Measurements from ENCODE around the gene AKAP13.
"Not testable (repeated sequence)": the region's sequence is repeated elsewhere in the genome, so short reads cannot be mapped to it uniquely, and the experiment has no call there.

The AKAP13 gene

GRCh38 chr15:85625166-85625830, 244.9 kb downstream of the AKAP13 start:
- DNase-seq (ENCODE audit: low read depth) = no peak

GRCh38 chr15:85625856-85626255, 245.5 kb downstream of the AKAP13 start:
- no peak for DNase-seq (ENCODE audit: low read depth)

DNA sequence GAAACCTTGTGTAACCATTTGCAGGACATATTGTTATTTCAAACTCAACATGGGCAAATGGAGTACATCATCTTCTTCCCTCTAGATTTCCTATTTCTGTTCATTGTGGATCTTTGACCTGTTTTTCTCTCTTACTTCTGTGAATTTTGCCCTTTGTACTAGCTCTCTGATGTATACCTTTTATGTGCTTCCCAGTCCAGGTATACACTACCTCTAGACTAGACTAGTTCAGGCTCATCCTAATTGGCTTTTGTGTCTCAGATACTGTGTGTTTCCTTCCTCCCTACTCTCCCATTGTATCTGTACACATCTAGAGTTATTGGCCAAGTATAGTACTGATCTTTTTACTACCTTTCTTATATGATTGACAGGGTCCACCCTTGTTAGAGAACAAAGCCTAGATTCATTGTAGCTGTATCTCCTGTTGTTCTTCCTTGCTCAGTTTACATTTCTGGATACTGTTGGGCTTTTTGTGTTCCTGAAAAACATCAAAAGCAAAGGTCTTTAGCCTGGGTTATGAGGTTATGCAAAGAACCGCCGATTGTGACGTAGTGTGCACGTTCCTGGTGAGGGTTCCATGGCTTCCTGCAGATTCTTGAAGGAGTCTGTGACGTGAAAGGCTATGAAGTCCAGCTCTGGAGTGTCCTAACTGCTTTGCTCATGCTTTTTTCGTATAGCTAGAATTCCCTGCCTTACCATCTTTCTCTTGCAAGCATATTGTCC, 247.0 kb downstream of the AKAP13 start:
- DNase-seq (ENCODE audit: low read depth) = no peak

DNA sequence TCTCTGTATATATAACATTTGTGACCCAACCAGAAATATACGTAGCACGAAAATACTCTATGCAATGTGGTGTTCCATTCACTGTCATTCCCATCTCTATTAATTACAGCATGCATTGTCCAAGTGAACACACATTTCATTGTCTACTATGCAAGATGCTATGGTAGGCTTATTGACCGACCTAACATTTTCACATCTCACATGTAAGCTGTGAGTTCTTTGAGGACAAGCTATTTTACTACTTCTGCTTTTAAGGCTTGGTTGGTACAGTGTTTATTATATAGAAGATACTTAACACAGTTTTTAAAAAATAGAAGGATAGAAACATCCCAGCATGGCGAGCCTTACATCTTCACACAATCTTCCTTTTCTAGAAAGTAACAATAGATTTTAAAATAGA, 249.9 kb downstream of the AKAP13 start:
- DNase-seq (ENCODE audit: low read depth) = no peak

DNA sequence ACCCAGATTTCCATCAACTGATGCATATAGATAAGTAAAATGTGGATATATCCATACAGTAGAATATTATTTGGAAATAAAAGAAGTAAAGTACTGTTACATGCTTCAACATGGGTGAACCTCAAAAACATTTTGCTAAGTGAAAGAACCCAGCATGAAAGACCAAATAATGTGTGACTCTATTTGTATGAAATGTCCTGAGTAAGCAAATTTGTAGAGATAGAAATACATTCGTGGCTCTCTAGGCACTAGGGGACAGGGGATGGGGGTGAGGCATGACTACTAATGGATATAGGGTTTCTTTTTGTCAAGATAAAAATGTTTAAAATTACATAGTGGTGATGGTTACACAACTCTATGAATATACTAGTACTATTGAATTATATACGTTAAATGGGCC, 250.6 kb downstream of the AKAP13 start:
- DNase-seq (ENCODE audit: low read depth) = no peak

GRCh38 chr15:85632014-85632413, 251.6 kb downstream of the AKAP13 start:
- no peak for DNase-seq (ENCODE audit: low read depth)

- DNase-seq (ENCODE audit: low read depth) = no peak
These were observed 253.5 kb downstream of the AKAP13 start for GRCh38 chr15:85633859-85634258.

- no peak for DNase-seq (ENCODE audit: low read depth)
These were observed 255.9 kb downstream of the AKAP13 start for GRCh38 chr15:85636351-85636750.

GRCh38 chr15:85639752-85640381, 259.5 kb downstream of the AKAP13 start:
- DNase-seq (ENCODE audit: low read depth) = no peak

DNA sequence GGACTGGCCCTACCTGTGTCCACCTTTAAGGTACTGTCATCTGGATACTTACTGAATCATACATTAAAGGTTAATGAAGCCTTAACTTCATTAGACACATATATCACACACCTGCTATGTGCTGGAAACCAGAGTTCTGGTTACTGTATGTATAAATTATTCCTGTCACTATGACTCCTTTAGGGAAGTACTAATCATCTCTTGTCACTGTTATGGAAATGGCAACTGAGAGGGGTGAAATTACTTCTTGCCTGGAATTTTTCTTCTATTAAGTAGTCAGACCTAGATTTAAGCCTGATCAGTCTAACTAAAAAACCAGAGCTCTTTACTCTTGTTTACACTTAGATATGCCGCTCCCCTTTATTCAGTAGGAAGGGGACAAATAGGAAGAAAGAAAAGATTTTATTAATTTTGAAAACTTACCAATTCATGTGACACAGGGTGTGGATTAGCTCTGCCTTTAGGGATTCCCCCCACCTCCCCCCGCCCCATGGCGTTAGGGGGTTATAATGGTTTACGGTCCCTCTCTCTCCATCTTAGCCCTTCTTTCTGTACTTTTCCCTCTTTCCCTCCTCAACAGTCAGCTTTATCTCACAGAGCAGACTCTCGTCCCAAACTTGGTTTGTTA, 261.8 kb downstream of the AKAP13 start:
- DNase-seq (ENCODE audit: low read depth) = no peak

DNA sequence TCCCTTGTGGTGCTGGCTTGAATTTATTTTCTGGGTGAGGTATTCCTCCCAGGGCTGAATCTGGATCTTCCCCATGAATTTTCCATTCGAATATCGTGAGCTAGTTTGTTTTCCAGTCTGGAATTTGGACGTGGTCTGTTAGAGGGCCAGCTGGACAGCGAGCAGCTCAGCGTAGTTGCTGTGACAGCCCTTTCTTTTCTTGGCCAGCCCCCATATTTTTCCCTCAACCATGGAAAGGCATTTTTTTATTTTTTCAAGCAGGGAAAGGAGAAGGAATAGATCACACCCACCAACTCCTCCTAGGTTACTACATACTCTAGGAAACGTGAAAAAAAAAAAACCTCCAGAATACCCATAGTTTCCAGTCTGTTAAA, 262.3 kb downstream of the AKAP13 start:
- DNase-seq (ENCODE audit: low read depth) = no peak

DNA sequence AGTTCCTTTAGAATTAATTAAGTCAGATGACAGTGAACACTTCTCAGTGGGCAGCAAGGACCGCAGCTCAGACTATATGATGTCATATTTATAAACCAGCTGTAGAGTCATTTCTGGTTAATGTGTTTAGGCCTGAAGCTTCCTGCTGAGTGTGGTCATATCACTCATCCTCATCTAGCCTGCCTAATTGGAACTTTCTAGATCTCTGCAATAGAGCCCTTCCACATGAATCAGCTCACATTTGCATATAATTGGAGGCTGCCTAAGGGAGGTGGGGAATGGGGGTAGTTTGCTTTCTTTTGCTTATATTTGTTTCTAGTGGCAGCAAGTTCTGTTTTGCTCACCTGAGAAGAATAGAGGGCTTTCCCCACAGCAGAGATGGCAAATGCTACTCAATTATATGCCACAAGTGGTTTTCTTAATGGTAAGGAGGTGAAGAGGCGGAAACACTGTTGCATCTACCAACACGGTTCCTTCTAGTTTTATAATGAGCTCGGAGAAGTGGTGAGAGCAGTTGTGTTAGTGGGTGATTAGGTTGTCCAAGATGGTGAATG, 266.2 kb downstream of the AKAP13 start:
- DNase-seq (ENCODE audit: low read depth) = no peak

DNA sequence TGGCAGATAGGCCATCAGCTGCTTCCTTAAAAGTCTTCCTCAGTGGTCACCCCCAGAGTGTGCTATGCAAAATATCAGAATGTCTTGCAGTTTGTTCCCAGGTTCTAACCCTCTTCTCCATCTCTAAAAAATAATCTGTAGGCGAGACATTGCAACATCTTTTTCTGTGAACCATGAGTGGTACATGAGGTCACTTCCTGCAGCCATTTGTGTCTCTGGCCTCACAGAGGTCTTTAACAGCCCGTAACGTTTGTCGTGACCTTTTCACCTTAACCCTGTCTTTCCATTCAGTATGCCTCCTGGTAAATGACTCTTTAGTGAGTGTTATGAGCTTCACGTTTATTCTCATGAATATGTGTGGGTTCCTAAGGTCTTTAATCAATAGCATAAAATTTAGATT, 269.0 kb downstream of the AKAP13 start:
- no peak for DNase-seq (ENCODE audit: low read depth)

GRCh38 chr15:85651548-85651947, 271.1 kb downstream of the AKAP13 start:
- DNase-seq (ENCODE audit: low read depth) = no peak

GRCh38 chr15:85652457-85652856, 272.1 kb downstream of the AKAP13 start:
- DNase-seq (ENCODE audit: low read depth) = no peak

GRCh38 chr15:85657132-85657531, 276.7 kb downstream of the AKAP13 start:
- DNase-seq (ENCODE audit: low read depth) = no peak

DNA sequence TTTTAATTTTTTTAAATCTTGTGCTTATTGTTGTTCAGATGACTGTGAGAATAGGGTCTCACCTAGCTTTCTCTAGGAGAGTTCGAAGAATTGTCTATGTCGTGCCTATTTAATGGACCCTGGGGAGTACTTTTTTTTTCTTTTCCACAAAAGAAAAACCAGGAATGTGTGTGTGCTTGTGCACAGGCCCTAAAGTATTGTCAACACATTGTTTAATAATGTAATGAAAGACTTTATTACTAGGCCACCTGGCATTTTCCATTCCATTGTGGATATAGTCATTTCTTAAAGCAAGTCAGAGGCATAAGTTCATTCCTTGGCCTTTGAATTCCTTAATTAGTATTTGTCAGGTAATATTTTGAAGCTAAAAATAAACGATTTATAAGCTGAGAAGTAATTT, 278.4 kb downstream of the AKAP13 start:
- no peak for DNase-seq (ENCODE audit: low read depth)

DNA sequence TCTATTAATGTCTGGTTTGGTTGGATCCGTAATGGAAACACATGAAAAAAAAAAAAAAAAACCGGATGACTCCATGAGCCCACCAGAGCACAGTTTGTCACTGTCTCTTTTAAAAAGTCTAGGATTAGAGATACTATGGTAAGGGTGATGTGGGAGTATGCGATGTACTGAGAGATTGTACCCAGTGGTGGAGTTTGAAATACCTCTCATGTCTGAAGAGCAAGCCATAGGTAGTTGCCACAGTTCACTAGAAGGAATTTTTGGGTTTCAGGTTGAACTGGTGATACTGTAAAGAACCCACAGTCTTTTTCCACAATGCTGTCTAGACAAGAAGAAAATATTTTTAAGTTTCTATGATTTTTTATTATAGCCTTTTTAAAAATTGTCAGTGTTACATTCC, 281.5 kb downstream of the AKAP13 start:
- no peak for DNase-seq (ENCODE audit: low read depth)

- not testable (repeated sequence) for DNase-seq (ENCODE audit: low read depth)
These were observed 285.3 kb downstream of the AKAP13 start for GRCh38 chr15:85665677-85666076.

GRCh38 chr15:85667491-85668424, 287.4 kb downstream of the AKAP13 start:
- no peak for DNase-seq (ENCODE audit: low read depth)

GRCh38 chr15:85671156-85671555, 290.8 kb downstream of the AKAP13 start:
- DNase-seq (ENCODE audit: low read depth) = no peak

Data from stimulated activated CD4-positive, alpha-beta T cell treated with anti-CD3 and anti-CD28 coated beads, Interleukin-2, amount 100 ng/mL, for 4 hours (primary cell).